Hematopoietic multipotent progenitor cell treated with erythropoietin and hydrocortisone succinate and interleukin-3 and kit ligand, for 8 days (in vitro differentiated cells): ENCODE data around the gene GTPBP4.

Experiments
- DNase-seq: peaks from one replicate; pipeline ENCODE4 v3.0.0-alpha.2; 2015

GTPBP4 gene

DNA sequence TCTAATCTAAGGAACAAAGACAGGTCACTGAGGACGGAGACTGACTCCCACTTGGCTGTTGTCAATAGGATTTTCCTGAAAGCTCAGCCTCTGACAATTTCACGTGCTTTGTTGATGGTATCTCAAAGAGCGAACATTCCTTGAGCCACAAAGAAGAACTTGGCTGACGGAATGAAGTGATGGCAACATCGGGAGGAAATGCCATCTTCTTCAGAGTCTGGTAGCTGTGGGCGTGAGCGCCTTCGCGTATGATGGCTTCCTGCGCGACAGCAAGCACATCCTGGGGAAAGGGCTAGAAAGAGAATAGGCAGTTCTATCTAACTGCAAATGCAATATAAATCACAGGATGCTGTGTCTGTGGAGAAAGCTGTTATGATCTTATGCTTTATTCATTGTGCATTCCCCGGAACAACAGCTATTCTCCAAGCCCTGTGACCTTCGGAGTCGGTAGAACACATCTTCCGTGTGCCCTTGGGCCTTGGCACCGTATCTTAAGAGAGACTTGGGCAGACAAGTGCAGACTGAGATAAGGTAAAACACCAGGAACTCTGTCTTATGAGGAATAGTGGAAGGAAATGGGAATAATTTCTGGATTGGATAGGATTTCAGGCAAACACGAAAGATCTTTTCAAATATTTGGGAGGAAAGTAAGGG is 19.6 kb upstream of the GTPBP4 start:
- no peak for DNase-seq

DNA sequence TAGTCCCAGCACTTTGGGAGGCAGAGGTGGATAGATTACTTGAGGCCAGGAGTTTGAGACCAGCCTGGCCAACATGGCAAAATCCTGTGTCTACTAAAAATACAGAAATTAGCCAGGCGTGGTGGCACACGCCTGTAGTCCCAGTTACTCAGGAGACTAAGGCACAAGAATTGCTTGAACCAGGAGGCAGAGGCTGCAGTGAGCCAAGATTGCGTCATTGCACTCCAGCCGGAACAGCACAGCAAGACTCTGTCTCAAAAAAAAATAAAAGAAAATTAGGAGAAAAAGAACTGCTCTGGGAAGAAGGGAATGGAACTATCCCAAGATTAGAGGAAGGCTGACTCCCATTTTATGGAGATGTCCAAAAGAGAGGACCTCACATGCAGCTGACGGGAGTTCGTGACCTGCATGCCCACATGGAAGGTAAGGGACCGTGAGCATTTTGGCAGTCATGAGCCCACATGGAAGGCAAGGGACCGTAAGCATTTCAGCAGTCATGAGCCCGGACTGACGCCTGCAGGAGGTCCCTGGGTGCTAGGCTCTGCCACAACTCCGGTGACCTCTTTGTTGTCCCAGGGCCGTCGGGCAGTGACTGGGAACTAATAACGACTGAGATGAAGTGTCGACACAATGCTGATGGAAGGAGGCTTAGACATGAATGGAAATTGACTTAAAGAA is 18.6 kb upstream of the GTPBP4 start:
- DNase-seq: no peak

DNA sequence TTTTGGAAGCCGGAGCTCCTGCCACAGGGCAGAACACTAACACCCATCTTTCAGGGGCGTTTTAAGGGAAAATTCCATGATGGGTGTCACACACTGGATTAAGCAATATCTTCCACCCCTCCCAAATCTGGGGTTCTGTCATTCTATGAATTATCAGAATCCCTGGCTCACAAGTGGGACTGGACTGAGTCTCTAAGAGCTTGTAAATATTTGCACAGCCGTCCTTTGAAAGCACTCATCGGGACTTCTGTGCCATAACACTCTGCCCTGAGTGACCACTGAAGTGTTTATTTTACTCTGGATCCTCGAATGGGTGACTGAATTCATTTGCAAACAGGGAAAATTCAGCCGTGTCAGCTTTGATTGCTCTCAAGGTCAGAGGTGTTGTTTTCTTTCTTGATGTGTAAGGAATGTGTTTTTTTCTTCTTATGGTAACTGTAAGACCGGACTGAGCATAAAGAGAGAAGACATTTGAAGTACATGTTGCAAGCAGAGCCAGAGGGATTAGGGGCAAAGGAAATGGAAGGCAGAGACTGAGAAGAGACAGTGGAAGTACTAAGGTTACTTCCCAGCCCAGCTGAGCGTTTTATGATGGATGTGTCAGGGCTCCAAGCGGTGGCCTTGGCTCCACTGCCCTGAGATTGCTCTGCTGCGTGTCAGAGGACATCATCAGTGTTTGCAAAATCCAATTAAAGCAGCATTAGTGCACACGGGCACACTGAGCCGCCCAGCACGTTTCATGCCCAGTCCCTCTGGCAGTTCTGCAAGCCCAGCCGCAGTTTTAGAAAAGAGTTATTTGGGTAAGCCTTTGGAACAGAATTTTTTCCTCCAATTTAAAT is 17.7 kb upstream of the GTPBP4 start:
- DNase-seq: no peak

DNA sequence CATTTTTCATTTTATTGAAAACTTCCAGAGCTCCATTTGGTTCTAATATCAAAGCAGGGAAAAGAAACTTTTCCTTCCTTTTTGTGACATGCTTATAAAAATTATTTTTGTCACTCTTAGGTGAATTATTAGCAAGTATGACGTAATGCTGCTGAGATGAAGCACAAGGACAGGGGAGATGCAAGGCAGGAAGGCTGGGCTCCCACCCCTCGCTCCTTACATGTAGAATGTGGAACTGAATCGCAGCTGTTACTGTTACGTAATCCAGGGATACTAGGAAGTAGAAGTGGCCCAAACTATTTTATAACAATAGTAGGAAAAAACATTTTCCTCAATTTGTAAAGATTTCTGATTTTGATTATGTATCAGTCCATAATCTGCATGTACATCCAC is 17.1 kb upstream of the GTPBP4 start:
- no peak for DNase-seq

DNA sequence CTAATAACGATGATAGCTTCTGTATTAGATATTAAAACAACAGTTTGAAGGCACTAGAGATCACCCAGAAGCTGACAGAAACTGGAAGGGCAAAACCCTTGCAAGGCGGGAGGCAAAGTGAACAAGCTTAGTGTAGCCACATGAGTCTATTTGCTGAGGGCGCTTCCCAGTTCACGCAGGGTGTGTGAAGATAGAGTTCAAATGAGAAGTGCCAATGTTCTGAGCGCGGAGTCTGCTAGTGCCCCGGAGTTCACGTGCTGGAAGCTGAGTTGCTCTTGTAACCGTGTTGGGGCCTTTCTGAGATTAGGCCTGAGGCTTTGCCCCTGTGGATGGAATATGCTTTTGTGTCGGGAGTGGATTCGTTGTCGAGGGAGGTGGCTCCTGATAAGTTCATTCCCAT is 16.6 kb upstream of the GTPBP4 start:
- DNase-seq: no peak

DNA sequence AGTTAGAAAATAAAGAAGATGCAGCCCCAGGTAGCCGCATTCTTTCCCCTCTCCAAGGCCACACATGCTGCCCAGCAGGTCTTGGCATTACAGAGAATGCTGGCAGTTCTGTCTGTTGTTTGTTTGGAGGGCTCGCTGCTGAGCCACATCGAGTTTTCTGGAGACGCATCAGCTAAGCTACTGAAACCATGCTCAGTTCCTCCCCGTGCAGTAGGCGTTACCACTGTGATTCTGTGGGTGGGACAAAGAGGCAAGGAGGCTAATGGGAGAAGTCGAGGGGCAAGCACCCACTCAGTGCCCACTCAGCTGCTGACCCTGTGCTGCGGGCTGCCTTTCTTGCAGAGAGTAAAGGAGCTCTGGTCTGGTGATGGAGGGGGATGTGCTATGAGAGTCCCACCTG is 15.5 kb upstream of the GTPBP4 start:
- DNase-seq: no peak

DNA sequence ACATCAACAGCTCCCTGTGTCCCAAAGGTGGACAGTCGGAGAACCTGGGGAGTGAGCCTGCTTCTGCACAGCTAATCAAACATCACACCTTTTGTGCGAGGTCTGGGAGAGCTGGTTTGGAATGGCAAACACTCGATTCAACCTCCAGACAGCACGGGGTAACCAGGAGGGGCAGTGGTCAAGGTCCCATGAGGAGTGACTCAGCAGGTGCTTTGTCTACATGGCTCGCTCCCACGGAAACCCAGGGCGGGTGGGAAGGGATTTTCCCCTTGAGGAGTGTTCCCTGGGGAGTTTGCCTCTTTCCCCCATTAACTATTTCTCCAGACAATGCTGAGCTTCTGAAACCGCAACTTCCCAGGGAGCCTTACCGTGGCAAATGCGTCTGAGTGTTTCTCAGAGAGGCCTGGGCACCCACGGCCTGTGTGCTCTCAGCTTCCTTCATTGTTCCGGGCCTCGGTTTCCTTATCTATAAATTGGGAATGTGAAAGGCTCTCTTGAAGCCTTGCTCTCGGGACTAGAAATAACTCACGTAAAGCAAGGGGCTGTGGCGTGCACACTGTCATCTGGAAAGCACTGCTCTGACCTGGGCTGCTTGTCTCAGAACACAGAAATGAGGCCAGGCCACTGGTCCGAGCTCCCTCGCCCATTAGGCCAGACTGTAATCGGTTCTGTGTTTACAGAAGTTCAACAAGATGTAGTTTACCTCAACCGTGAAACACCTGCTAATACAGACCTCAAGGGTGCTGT is 14.0 kb upstream of the GTPBP4 start:
- no peak for DNase-seq

DNA sequence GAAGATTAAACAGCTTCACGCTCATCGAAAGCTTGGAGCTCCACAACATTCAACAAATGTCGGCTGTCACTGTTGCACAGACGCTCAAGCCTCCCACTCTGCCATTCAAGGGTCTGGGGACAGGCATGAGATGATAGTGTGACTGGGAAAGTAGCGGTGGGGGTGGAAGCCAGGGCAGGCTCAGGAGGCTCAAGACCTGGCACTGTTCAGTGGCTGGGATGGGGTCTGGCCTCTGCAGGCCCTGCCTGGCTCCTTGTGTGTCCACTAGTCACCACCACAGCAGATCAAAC is 13.5 kb upstream of the GTPBP4 start:
- DNase-seq: no peak

DNA sequence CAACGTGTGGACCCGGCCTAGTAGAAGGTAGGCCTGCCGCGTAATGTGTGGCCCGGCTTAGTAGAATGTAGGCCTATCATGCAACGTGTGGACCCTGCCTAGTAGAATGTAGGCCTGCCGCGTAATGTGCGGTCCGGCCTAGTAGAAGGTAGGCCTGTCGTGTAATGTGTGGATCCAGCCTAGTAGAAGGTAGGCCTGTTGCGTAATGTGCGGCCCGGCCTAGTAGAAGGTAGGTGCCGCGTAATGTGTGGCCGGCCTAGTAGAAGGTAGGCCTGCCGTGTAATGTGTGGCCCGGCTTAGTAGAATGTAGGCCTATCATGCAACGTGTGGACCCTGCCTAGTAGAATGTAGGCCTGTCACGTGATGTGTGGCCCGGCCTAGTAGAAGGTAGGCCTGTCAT is 11.9 kb upstream of the GTPBP4 start:
- no peak for DNase-seq

DNA sequence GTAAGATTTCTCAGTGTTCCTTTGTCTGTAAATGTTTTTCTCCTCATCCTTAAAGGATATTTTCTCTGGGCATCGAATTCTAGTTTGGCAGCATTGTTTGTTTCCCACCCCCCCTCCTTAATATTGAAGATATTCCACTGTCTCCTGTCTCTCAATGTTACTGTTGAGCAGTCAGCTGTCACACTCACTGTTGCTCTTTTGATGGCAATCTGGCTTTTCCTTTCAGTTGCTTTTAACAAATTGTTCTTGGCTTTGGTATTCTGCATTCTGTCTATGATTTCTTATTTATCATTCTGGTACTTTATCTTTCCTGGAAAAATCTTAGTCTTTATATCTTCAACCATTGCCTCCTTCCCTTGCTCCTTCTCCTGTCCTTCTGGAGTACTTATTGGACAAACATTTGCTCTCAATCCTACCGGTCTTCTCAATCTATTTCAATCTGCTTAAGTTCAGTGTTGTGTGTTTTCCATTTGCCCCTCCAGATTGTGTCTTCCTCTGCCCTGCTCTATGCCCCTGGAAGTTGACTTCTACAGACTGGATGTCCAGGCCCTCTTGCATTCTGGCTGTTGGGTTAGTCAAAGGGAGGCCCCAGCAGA is 9.3 kb upstream of the GTPBP4 start:
- no peak for DNase-seq

DNA sequence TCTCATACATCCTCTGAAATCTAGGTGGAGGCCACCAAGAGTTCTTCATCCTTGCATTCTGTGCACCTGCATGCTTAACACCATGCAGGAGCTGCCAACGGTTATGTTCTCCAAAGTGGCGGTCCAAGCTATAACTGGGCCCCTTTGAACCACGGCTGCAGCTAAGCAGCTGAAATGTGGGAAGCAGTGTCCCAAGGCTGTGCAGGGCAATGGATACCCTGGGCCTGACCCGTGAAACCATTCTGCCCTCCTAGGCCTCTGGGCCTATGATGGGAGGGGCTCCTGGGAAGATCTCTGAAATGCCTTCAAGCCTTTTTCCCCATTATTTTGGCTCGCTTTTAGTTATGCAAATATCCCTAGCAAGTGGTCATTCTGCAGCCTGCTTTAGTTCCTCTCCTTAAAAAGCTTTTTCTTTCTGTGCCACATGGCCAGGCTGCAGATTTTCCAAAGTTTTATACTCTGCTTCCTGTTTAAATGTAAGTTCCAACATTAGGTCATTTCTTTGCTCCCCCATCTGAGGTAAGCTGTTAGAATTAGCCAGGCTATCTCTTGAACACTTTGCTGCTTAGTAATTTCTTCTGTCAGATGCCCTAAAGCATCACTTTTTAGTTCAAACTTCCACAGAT is 7.7 kb upstream of the GTPBP4 start:
- no peak for DNase-seq

DNA sequence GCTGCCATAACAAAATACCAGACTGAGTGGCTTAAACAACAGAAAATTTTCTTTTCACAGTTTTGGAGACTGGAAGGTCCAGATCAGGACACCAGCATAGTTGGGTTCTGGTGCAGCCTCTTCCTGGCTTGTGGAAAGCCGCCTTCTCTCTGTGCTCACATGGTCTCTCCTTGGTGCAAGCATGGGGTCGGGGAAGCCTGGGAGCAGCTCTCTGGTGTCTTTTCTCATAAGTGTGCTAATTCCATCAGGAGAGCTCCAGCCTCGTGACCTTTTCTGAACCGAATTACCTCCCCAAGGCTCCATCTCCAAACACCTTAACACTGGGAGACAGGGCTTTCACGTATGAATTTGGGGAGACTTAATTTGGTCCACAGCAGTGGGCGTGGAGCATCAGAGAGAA is 4.8 kb upstream of the GTPBP4 start:
- DNase-seq: no peak

DNA sequence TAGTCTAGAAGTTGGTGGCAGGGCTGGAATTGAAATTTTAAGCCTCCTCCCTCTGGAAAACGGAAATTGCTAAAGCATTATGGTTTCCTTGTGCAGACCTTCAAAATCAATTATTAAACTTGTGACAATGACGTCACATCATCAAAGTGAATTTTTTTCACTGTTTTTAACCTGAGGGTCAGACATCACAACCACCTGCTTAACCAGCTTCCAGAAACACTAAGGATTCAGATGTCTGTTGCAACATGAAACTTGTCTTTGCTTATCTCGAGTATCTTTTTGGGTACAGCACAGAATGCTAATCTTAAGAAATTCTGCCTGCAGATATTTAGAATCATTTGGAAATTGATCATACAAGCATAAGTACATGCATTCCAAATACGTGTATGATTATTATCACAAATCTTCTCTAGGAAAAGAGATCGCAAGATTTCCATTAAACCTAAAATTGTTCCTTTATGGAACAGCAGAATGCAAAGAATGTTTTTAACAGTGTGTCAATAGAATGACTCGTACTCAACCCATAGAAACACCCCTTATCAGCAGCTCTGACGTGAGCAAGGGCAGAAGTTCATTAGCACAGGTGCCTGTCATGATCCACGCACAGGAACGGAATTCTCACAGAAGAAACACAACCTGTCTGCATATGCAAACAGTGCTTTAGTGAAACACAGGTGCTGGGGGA is 4.1 kb upstream of the GTPBP4 start:
- no peak for DNase-seq

DNA sequence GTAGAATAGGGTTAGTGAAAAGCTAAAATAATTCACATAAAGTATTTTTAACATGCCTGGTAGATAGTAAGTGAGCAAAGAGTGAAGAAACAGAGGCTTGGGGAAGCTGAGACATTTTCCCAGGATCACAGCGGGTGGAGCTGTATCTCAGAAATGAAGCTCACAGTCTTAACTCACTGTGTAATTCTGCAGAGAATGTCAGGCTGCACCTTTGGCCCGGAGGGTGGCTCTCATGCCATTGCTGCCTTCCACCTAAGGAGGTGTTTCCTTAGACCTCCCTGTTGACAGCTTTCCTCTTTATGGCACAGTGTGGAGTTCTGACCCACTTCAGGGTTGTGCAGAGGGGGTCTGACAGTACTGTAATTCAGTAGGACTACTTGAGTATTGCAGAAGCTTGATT is 2.9 kb upstream of the GTPBP4 start:
- no peak for DNase-seq

DNA sequence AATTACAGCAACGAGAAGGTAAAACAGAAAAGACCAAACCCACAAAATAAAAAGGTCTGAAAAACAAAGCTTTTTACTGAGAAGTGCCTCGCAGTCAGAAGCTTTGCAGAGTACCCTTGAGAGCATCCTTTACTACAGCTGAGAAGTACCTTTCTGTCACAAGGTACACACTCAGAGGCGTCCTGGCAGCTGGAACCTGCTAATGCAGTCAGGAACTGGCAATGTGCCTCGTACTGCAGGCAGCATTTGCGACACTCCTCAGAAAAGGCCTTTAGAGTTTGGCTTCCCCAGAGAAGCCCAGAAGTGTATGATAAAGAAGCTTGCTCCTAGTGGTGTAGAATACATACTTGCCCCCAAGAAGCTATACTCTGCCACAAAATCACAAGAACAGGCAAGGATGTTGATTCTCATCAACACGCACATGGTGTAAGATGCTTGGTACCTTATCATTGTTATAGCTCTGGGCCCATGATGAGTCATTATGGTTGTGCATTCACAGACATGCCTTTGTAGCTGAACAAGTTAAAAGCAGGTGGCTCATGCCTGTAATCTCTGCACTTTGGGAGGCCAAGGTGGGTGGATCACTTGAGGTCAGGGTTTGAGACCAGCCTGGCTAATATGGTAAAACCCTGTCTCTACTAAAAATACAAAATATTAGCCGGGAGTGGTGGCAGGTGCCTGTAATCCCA is 2.0 kb upstream of the GTPBP4 start:
- DNase-seq: peak; percentile 66

DNA sequence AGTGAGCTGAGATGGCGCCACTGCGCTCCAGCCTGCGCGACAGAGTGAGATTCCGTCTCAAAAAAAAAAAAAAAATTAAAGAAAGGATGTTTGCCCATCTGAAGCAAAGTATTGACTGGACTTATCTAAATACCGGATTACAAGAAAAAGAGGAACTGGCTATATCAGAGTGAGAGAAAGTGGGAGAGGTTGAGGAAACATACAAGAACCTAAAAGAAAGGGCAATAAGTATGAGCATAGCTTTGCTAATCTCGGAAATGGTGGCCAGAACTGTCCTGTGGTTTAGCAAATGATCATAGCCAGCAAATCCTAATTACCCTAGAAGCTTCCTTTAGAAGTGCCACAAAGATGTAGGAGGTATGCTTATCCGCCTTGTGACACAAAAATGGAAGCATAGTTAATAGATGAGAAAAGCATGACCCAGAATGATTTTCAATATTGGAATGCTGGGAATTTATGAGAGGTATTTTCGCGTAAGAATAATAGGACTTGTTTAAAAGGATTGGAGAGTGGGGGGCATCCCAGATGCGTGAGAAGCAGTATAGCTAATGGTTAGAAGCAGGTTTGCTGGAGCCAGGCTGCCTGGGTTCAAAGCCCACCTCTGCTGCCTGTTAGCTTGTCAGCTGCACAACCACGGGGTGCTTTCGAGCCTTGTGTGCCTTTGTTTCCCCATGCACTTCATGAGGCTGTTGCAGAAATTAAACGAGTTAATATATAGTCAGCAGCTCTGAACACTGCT is 1.2 kb upstream of the GTPBP4 start:
- DNase-seq: peak; percentile 31

DNA sequence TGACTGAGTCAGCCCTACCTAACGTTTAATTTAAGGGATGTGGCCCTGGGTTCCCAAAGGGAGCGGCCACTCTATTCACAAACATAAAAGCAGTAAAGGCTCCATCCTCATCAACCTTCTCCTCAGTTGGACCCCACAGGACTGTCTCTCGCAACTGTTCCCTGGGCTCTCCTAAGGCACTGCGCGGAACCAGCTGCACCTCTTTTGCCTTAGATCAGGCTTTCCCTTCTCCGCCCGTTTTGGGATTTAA is 689 bp upstream of the GTPBP4 start:
- DNase-seq: no peak

DNA sequence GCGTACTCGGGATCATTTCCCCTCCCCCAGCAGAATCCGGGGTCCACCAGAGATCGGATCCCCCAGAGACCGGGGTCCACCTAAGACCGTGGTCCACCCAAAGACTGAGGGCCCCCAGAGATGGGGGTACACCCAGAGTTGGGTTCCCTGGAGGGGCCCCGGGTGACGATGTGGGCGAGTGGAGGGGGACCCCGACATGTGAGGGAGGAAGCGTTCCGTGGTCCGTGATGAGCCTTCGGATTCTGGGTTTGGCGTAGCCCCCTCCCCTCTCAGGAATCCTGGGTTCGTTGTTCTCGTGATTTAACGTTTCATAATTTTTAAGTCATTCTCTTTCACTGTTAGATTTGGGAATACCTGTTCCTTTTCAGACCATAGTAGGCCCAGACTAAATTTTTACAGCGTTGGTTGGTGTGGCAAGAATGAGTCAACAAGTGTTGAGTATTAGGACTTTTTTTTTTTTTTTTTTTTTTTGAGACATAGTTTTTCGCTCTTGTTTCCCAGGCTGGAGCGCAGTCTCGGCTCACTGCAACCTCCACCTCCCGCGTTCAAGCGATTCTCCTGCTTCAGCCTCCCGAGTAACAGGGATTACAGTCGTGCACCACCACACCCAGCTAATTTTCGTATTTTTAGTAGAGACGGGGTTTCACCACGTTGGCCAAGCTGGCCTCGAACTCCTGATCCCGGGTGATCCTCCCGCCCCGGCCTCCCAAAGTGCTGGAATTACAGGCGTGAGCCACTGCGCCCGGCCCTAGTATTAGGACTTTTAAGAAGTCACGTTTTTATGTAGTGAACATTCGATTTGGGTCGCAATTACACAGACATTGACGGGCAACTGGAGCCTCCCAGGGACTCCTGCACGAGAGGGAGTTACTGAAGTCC is 672 bp downstream of the GTPBP4 start:
- DNase-seq: peak; percentile 22

DNA sequence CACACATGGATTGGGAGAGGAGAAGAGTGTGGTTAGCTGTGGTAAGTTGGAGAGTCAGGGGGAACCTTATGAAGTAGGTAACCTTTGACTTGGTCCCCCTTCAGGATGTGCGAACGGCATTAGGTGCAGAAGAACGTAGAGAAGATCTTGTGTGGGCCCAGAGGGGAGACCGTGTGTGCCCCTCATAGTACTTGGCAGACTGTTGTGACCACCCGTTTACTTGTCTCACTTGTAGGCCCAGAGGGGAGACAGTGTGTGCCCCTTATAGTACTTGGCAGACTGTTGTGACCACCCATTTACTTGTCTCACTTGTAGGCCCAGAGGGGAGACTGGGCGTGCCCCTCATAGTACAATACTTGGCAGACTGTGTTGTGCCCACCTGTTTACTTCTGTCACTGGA is 2.6 kb downstream of the GTPBP4 start:
- DNase-seq: peak; percentile 59

DNA sequence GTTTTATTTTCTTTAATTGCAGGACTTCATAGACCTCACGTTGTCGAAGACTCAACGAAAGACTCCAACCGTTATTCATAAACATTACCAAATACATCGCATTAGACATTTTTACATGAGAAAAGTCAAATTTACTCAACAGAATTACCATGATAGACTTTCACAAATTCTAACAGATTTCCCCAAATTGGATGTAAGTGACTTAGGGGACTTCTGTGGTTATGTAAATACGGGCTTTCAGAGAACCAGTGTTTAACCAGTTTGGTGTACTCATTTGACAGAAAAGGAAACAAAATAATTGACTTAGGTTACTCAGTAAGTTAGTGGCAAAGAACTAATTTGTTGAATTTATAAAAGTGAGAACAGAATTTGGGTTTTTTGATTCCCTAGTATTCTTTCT is 4.2 kb downstream of the GTPBP4 start:
- no peak for DNase-seq
